ENCODE data around the gene PAX5.

The PAX5 gene

GRCh38 chr9:36960575-36960955 lies 73.5 kb downstream of the PAX5 start:
- DNase-seq (ENCODE audit: low spot score), result no peak

- no peak for DNase-seq (ENCODE audit: low spot score)
Measured at GRCh38 chr9:36959681-36960574, 74.1 kb downstream of the PAX5 start.

GRCh38 chr9:36956908-36957307 lies 77.2 kb downstream of the PAX5 start:
- DNase-seq (ENCODE audit: low spot score), result no peak

GRCh38 chr9:36950389-36950788 lies 83.7 kb downstream of the PAX5 start:
- no peak for DNase-seq (ENCODE audit: low spot score)

GRCh38 chr9:36949466-36949865 lies 84.6 kb downstream of the PAX5 start:
- DNase-seq (ENCODE audit: low spot score), result no peak

GRCh38 chr9:36948051-36948450 lies 86.0 kb downstream of the PAX5 start:
- no peak for DNase-seq (ENCODE audit: low spot score)

GRCh38 chr9:36946653-36947052 lies 87.4 kb downstream of the PAX5 start:
- no peak for DNase-seq (ENCODE audit: low spot score)

- no peak for DNase-seq (ENCODE audit: low spot score)
Measured at GRCh38 chr9:36945999-36946398, 88.1 kb downstream of the PAX5 start.

- DNase-seq (ENCODE audit: low spot score), result no peak
Measured at GRCh38 chr9:36942891-36943290, 91.2 kb downstream of the PAX5 start.

GRCh38 chr9:36941441-36941840 lies 92.6 kb downstream of the PAX5 start:
- no peak for DNase-seq (ENCODE audit: low spot score)

GRCh38 chr9:36940881-36941280 lies 93.2 kb downstream of the PAX5 start:
- no peak for DNase-seq (ENCODE audit: low spot score)

- DNase-seq (ENCODE audit: low spot score), result no peak
Measured at GRCh38 chr9:36940500-36940853, 93.6 kb downstream of the PAX5 start.

- DNase-seq (ENCODE audit: low spot score), result no peak
Measured at GRCh38 chr9:36939655-36940499, 94.2 kb downstream of the PAX5 start.

GRCh38 chr9:36939214-36939613 lies 94.9 kb downstream of the PAX5 start:
- DNase-seq (ENCODE audit: low spot score), result no peak

- no peak for DNase-seq (ENCODE audit: low spot score)
Measured at GRCh38 chr9:36938617-36939016, 95.5 kb downstream of the PAX5 start.

GRCh38 chr9:36937951-36938350 lies 96.1 kb downstream of the PAX5 start:
- no peak for DNase-seq (ENCODE audit: low spot score)

- DNase-seq (ENCODE audit: low spot score), result no peak
Measured at GRCh38 chr9:36937346-36937745, 96.7 kb downstream of the PAX5 start.

- no peak for DNase-seq (ENCODE audit: low spot score)
Measured at GRCh38 chr9:36936498-36936831, 97.6 kb downstream of the PAX5 start.

- no peak for DNase-seq (ENCODE audit: low spot score)
Measured at GRCh38 chr9:36935768-36936497, 98.1 kb downstream of the PAX5 start.

- no peak for DNase-seq (ENCODE audit: low spot score)
Measured at GRCh38 chr9:36935332-36935731, 98.7 kb downstream of the PAX5 start.

- DNase-seq (ENCODE audit: low spot score), result no peak
Measured at GRCh38 chr9:36934478-36935065, 99.5 kb downstream of the PAX5 start.

GRCh38 chr9:36933676-36934215 lies 100.3 kb downstream of the PAX5 start:
- DNase-seq (ENCODE audit: low spot score), result no peak

All from kidney capillary endothelial cell (primary cell).